ENCODE results near the gene DPCD. TPM values are rescaled to one million over a fixed set of nuclear protein-coding genes. Genes with fewer than 3 reads are reported as not detected.

DPCD gene
- total RNA-seq, 1 experiment from 2014 or later: 39.5 TPM

- no peak overlapping the region for H2AFZ ChIP-seq (ENCODE audit: low read depth, low read length, poor library complexity, severe bottlenecking)
- ChIA-PET CTCF (interaction anchor here (2.2 kb wide), 1 partner anchor 337 kb away, joined by 7 read pairs; no protein-coding TSS in a partner anchor), RAD21 (ENCODE audit: low non-redundant PET in 1 of 2, low total read pairs in 2 of 2, uncharacterized antibody in 2 of 2, unreplicated experiment in 2 of 2) (no interaction called here), POLR2A (no interaction called here)
- no TSS peak for BruUV-seq (replicated peaks)
- H3K79me2 ChIP-seq (ENCODE audit: insufficient read depth, low read length): no peaks in the 10 kb centered on the region
- H3K4me2 ChIP-seq (ENCODE audit: low read length): no peak overlapping the region
- no peaks in the 10 kb centered on the region for H3K27me3 ChIP-seq (ENCODE audit: insufficient read depth, low read length)
- DNase-seq (ENCODE audit: low read depth, low spot score): no peak
- H3K4me1 ChIP-seq (ENCODE audit: control insufficient read depth in 1 of 2, insufficient read depth in 2 of 2, low read length in 2 of 2): no peaks in the 10 kb centered on the region
- peaks cover 0 to 7% of the 10 kb centered on the region in 2 experiments; a peak in 1 of 4 replicates for H3K36me3 ChIP-seq (ENCODE audit: control insufficient read depth in 1 of 2, insufficient read depth in 2 of 2, low read length in 2 of 2)
- intact Hi-C loops (cut with micrococcal nuclease): no loop called here
- no peak overlapping the region for H3K27ac ChIP-seq (ENCODE audit: low read depth, low read length)
- no peaks in the 10 kb centered on the region for H4K20me1 ChIP-seq (ENCODE audit: insufficient read depth)
- H3K9me3 ChIP-seq (ENCODE audit: control insufficient read depth in 1 of 2, insufficient read depth in 1 of 2, low read depth in 1 of 2, low read length in 2 of 2): no peaks in the 10 kb centered on the region
- no peak overlapping the region for H3K4me3 ChIP-seq (replicated peaks in 1 of 2; ENCODE audit: low read depth in 1 of 2, low read length in 2 of 2)
- H3K9ac ChIP-seq (ENCODE audit: low read length): no peak overlapping the region
- ATAC-seq: no peak
- no peak for TF ChIP-seq FOSL1 (IDR thresholded peaks at IDR 0.05; ENCODE audit: low read depth)
- TF ChIP-seq EZH2phosphoT487 (IDR thresholded peaks at IDR 0.05; ENCODE audit: borderline replicate concordance): no peak
- no peak for TF ChIP-seq TCF7L2 (IDR thresholded peaks at IDR 0.05; ENCODE audit: borderline replicate concordance, extremely low read depth, insufficient read depth, insufficient read length)
- TF ChIP-seq ATF3 (IDR thresholded peaks at IDR 0.05): no peak
- no peak for TF ChIP-seq EGR1 (IDR thresholded peaks at IDR 0.05; ENCODE audit: low read depth)
- no peak for TF ChIP-seq ZBTB33 (IDR thresholded peaks at IDR 0.05; ENCODE audit: extremely low read depth, insufficient replicate concordance, low read length)
- TF ChIP-seq SRF (IDR thresholded peaks at IDR 0.05; ENCODE audit: low read depth): no peak
- no peak for TF ChIP-seq SIN3A (IDR thresholded peaks at IDR 0.05; ENCODE audit: low read depth)
- TF ChIP-seq CTCF (IDR thresholded peaks at IDR 0.05 in 2 of 3, conservative IDR thresholded peaks at IDR 0.05 in 1 of 3; ENCODE audit: borderline replicate concordance in 1 of 3, insufficient read depth in 1 of 3, low read depth in 2 of 3, low read length in 2 of 3): no peak
- TF ChIP-seq POLR2AphosphoS5 (IDR thresholded peaks at IDR 0.05; ENCODE audit: low read depth, low read length): no peak
- no peak for TF ChIP-seq YY1 (IDR thresholded peaks at IDR 0.05; ENCODE audit: extremely low read depth, insufficient replicate concordance, low read depth, low read length)
- TF ChIP-seq CBX3 (IDR thresholded peaks at IDR 0.05; ENCODE audit: low read depth): no peak
- no peak for TF ChIP-seq REST (IDR thresholded peaks at IDR 0.05; ENCODE audit: low read depth)
- no peak for TF ChIP-seq POLR2A (IDR thresholded peaks at IDR 0.05; ENCODE audit: borderline replicate concordance, extremely low read depth, insufficient read depth, insufficient read length)
- H3K9me2 ChIP-seq (ENCODE audit: insufficient read depth): no peaks in the 10 kb centered on the region
Measured at GRCh38 chr10:101550965-101551364, 37.2 kb upstream of the DPCD start.

All from HCT116 (cell line).